ENCODE results near the gene S100A10.

DNA sequence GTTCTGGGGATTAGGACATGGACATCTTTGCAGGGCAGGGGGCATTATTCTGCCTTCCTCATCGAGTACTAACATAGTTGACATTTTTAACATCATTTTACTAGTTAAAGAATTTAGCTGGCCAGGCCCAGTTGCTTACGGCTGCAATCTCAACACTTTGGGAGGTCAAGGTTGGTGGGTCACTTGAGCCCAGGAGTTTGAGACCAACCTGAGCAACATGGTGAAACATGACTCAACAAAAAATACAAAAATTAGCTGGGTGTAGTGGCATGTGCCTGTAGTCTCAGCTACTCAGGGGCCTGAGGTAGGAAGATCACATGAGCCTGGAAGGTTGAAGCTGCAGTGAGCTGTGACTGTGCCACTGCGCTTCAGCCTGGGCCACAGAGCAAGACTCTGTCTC lies 54.5 kb downstream of the S100A10 start:
- TF ChIP-seq CTCF (conservative IDR thresholded peaks at IDR 0.05; ENCODE audit: low read depth in 2 of 2) (no peak), REST (IDR thresholded peaks at IDR 0.05; ENCODE audit: unreplicated experiment) (no peak), JUNB (IDR thresholded peaks at IDR 0.05; ENCODE audit: unreplicated experiment) (no peak), EZH2phosphoT487 (IDR thresholded peaks at IDR 0.05; ENCODE audit: unreplicated experiment) (no peak), EZH2 (IDR thresholded peaks at IDR 0.05; ENCODE audit: low read depth, unreplicated experiment) (no peak), POLR2AphosphoS5 (IDR thresholded peaks at IDR 0.05; ENCODE audit: low read depth) (no peak), ZNF331 (CRISPR knock-in tag; IDR thresholded peaks at IDR 0.05; ENCODE audit: low read depth) (no peak), STAT1 (IDR thresholded peaks at IDR 0.05; ENCODE audit: unreplicated experiment) (no peak), NANOG (IDR thresholded peaks at IDR 0.05; ENCODE audit: borderline replicate concordance) (no peak)
- TF ChIP-seq, protein P1, sequence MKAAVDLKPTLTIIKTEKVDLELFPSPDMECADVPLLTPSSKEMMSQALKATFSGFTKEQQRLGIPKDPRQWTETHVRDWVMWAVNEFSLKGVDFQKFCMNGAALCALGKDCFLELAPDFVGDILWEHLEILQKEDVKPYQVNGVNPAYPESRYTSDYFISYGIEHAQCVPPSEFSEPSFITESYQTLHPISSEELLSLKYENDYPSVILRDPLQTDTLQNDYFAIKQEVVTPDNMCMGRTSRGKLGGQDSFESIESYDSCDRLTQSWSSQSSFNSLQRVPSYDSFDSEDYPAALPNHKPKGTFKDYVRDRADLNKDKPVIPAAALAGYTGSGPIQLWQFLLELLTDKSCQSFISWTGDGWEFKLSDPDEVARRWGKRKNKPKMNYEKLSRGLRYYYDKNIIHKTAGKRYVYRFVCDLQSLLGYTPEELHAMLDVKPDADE (IDR thresholded peaks at IDR 0.05): no peak
